AG08395 (cell line): ENCODE data around the gene CNTN6.

Experiments used
- DNase-seq: peaks from one replicate; pipeline ENCODE4 v3.0.0; 2012; ENCODE audit warnings: mixed read lengths, low spot score

The CNTN6 gene

GRCh38 chr3:1092771-1093170, at the start of gene CNTN6:
CNTN6 (plus strand) TSS chr3:1093024; CDS start chr3:1148009, 54,985 bp downstream.
- no peak for DNase-seq

- DNase-seq: no peak
These were observed 44.3 kb upstream of the CNTN6 start for GRCh38 chr3:1048558-1048957.

- DNase-seq: no peak
These were observed 37.0 kb upstream of the CNTN6 start for GRCh38 chr3:1055870-1056269.

- no peak for DNase-seq
These were observed 36.1 kb upstream of the CNTN6 start for GRCh38 chr3:1056744-1057143.

GRCh38 chr3:1057436-1057835, 35.4 kb upstream of the CNTN6 start:
- DNase-seq: no peak

GRCh38 chr3:1068985-1069384, 23.8 kb upstream of the CNTN6 start:
- no peak for DNase-seq

- no peak for DNase-seq
These were observed 20.8 kb upstream of the CNTN6 start for GRCh38 chr3:1072041-1072440.

- DNase-seq: no peak
These were observed 13.2 kb upstream of the CNTN6 start for GRCh38 chr3:1079662-1080061.

- DNase-seq: peak; percentile 38
These were observed 10.7 kb upstream of the CNTN6 start for GRCh38 chr3:1082108-1082507.

- DNase-seq: peak; percentile 75
These were observed 5.7 kb upstream of the CNTN6 start for GRCh38 chr3:1087066-1087560.

- DNase-seq: no peak
These were observed 4.3 kb upstream of the CNTN6 start for GRCh38 chr3:1088503-1088902.

GRCh38 chr3:1091286-1091685, 1.5 kb upstream of the CNTN6 start:
- DNase-seq: no peak

- no peak for DNase-seq
These were observed 763 bp upstream of the CNTN6 start for GRCh38 chr3:1092061-1092460.

- no peak for DNase-seq
These were observed 393 bp downstream of the CNTN6 start for GRCh38 chr3:1093217-1093616.

GRCh38 chr3:1103525-1103924, 10.7 kb downstream of the CNTN6 start:
- no peak for DNase-seq

GRCh38 chr3:1117843-1118473, 25.1 kb downstream of the CNTN6 start:
- DNase-seq: no peak

- DNase-seq: no peak
These were observed 38.3 kb downstream of the CNTN6 start for GRCh38 chr3:1131166-1131565.

- no peak for DNase-seq
These were observed 42.4 kb downstream of the CNTN6 start for GRCh38 chr3:1135194-1135593.

- no peak for DNase-seq
These were observed 45.2 kb downstream of the CNTN6 start for GRCh38 chr3:1138036-1138435.

- DNase-seq: no peak
These were observed 46.2 kb downstream of the CNTN6 start for GRCh38 chr3:1139071-1139470.

- DNase-seq: no peak
These were observed 54.5 kb downstream of the CNTN6 start for GRCh38 chr3:1147326-1147725.

- DNase-seq: no peak
These were observed 55.0 kb downstream of the CNTN6 start for GRCh38 chr3:1147819-1148218.

GRCh38 chr3:1164101-1164500, 71.3 kb downstream of the CNTN6 start:
- DNase-seq: no peak

GRCh38 chr3:1171320-1171719, 78.5 kb downstream of the CNTN6 start:
- DNase-seq: no peak
